Type B pancreatic cell (in vitro differentiated cells): ENCODE measurements around the gene RPL35. TPM values are rescaled to one million over a fixed set of nuclear protein-coding genes. Genes with fewer than 3 reads are reported as not detected.

Experiments used
- DNase-seq: peaks from one replicate; pipeline ENCODE4 v3.0.0; 2021; ENCODE audit warnings: mixed read lengths; ENCODE audit not compliant: unreplicated experiment; ENCODE audit errors: extremely low spot score
- H3K27ac Mint-ChIP-seq: 2 replicates; pipeline ENCODE4 v1.8.0; 2021; ENCODE audit warnings: mild to moderate bottlenecking, mixed read lengths
- H3K27me3 Mint-ChIP-seq: 2 replicates; pipeline ENCODE4 v1.8.0; 2021; ENCODE audit warnings: mixed read lengths
- H3K36me3 Mint-ChIP-seq: 2 replicates; pipeline ENCODE4 v1.8.0; 2021; ENCODE audit warnings: mixed read lengths
- H3K4me1 Mint-ChIP-seq: one replicate; pipeline ENCODE4 v1.8.0; 2021; ENCODE audit warnings: mixed read lengths; ENCODE audit not compliant: unreplicated experiment
- H3K4me3 Mint-ChIP-seq: 2 replicates; pipeline ENCODE4 v1.8.0; 2021; ENCODE audit warnings: mild to moderate bottlenecking, mixed read lengths
- H3K9me3 Mint-ChIP-seq: 2 replicates; pipeline ENCODE4 v1.8.0; 2021; ENCODE audit warnings: mixed read lengths
- total RNA-seq: library from RNA; stranded (reverse); gene quantifications from 2 replicates; pipeline ENCODE4 v1.2.1, GENCODE V29; 2021; ENCODE audit warnings: low replicate concordance
- TF ChIP-seq, protein P1 (sequence below): fragments of 200-600 bp; sonication (generic); conservative IDR thresholded peaks from 2 replicates; pipeline ENCODE4 v1.5.0; 2021; ENCODE audit warnings: antibody characterized with exemption, mild to moderate bottlenecking

The RPL35 gene
- total RNA-seq, 1 donor from 2014 or later, result 1,381 TPM

DNA sequence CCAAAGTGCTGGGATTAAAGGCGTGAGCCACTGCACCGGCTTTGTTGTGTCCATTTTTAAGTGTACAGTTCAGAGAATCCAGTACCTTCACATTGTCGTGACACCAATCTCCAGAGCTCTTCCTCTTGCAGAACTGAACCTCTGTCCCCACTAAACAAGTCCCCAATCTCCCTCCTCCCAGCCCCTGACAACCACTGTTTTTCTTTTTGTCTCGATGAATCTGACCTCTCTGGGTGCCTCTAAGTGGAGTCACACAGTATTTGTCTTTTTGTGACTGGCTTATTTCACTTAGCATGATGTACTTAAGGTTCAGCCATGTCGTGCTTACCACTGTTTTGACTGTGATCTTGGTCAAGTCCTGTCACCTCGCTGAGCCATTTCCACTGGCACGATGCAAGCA lies 6.9 kb downstream of the RPL35 start:
- Mint-ChIP-seq H3K27me3 (peaks cover 3% of the 10 kb centered on the region), H3K4me3 (peak overlapping the region; percentile 8), H3K4me1 (peaks cover 12% of the 10 kb centered on the region), H3K27ac (no peak overlapping the region), H3K9me3 (no peaks in the 10 kb centered on the region), H3K36me3 (no peaks in the 10 kb centered on the region)
- DNase-seq, result no peak
- TF ChIP-seq, protein P1, sequence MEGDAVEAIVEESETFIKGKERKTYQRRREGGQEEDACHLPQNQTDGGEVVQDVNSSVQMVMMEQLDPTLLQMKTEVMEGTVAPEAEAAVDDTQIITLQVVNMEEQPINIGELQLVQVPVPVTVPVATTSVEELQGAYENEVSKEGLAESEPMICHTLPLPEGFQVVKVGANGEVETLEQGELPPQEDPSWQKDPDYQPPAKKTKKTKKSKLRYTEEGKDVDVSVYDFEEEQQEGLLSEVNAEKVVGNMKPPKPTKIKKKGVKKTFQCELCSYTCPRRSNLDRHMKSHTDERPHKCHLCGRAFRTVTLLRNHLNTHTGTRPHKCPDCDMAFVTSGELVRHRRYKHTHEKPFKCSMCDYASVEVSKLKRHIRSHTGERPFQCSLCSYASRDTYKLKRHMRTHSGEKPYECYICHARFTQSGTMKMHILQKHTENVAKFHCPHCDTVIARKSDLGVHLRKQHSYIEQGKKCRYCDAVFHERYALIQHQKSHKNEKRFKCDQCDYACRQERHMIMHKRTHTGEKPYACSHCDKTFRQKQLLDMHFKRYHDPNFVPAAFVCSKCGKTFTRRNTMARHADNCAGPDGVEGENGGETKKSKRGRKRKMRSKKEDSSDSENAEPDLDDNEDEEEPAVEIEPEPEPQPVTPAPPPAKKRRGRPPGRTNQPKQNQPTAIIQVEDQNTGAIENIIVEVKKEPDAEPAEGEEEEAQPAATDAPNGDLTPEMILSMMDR, result no peak

DNA sequence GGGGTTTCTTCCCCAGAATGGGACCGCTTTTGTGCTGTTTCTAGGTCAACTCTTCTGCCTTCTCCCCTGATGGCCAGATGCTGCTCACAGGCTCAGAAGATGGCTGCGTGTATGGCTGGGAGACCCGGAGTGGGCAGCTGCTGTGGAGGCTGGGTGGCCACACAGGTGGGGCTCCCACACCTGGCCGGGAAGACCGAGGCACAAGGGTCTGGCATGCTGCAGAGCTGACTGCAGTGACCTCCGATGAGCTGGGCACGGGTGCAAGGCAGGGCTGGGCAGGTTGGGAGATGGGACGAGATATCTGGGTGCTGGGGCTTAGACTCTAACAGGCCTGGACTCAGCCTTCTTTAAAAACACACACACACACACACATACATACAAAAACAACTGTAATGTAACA lies 7.6 kb downstream of the RPL35 start:
- TF ChIP-seq, protein P1, result no peak
- Mint-ChIP-seq H3K9me3 (no peaks in the 10 kb centered on the region), H3K27ac (no peak overlapping the region), H3K36me3 (no peaks in the 10 kb centered on the region), H3K27me3 (peaks cover 3% of the 10 kb centered on the region), H3K4me3 (peak overlapping the region; percentile 34), H3K4me1 (peaks cover 12% of the 10 kb centered on the region)
- no peak for DNase-seq

DNA sequence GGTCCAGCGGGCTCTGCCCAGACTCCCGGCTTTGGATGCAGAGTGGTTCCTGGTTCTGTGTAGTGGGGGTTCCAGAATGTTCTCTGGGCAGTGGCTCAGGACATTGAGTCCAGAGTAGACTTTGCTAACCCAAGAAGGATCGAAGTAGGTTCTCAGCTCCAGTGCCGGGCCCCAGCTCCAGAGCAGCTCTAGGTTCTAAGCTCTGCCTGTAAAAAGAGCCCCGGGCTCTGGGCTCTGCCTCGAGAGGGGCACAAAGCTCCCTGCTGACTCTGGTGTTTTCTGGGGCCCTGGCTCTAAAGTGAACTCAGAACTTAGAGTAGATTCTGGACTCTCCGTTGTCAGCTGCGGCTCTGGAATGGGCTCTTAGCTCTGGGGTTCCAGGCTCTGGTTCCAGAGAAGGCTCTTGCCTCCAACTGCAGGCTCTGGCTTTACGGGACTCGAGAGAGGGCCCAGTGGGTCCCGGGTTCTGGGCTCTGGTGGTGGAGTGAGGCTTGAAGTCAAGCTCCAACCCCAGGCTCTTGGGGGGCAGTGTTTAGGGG lies 8.1 kb downstream of the RPL35 start:
- Mint-ChIP-seq H3K9me3 (no peaks in the 10 kb centered on the region), H3K36me3 (no peaks in the 10 kb centered on the region), H3K4me3 (peak overlapping the region; percentile 81), H3K27ac (no peak overlapping the region), H3K27me3 (peaks cover 3% of the 10 kb centered on the region), H3K4me1 (peaks cover 12% of the 10 kb centered on the region)
- DNase-seq, result no peak
- TF ChIP-seq, protein P1, result no peak

DNA sequence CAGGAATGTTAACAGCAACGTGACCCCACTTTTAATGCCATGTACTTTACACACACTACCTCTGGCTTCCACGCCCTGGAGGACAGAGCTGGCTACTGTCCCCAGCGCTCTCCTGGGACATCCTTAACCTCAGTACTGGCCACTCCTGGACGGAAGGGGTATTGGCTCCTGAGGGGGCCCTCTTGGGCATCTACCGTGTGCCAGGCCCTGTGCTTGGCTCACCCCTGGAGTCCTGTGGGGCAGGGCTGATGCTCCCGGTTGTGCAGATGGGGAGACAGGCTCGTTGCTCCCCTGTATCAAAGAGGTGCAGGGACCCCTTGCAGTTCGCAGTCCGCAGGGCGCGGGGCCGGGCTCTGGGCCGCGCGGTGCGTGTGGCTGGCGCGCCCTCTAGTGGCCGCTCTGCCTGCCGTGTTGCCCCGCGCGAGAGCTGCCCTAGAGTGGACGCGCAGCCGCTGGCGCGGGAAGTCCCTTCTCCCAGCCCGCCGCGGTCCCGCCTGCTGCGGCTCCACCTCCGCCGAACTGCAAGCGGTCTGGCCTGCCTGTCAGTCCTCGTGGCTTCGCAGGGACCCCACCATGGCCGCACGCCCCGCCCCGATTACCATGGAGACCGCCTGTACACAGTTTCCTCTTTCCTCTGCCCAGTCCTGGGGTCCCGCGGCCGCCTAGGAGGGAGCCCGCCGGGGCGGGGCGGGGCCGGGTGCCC lies 8.8 kb downstream of the RPL35 start, which contains the start of gene WDR38:
Gene WDR38, plus strand, starts transcription at position 632 of the 703 bp plus-strand sequence. CDS start 72 bp downstream, outside the sequence.
- TF ChIP-seq, protein P1, result peak; percentile 100
- DNase-seq, result peak; percentile 88
- Mint-ChIP-seq H3K36me3 (no peaks in the 10 kb centered on the region), H3K4me3 (peak within 1 kb of the TSS; percentile 81), H3K9me3 (no peaks in the 10 kb centered on the region), H3K27me3 (peaks cover 3% of the 10 kb centered on the region), H3K4me1 (peaks cover 12% of the 10 kb centered on the region), H3K27ac (peak within 1 kb of the TSS; percentile 79)

DNA sequence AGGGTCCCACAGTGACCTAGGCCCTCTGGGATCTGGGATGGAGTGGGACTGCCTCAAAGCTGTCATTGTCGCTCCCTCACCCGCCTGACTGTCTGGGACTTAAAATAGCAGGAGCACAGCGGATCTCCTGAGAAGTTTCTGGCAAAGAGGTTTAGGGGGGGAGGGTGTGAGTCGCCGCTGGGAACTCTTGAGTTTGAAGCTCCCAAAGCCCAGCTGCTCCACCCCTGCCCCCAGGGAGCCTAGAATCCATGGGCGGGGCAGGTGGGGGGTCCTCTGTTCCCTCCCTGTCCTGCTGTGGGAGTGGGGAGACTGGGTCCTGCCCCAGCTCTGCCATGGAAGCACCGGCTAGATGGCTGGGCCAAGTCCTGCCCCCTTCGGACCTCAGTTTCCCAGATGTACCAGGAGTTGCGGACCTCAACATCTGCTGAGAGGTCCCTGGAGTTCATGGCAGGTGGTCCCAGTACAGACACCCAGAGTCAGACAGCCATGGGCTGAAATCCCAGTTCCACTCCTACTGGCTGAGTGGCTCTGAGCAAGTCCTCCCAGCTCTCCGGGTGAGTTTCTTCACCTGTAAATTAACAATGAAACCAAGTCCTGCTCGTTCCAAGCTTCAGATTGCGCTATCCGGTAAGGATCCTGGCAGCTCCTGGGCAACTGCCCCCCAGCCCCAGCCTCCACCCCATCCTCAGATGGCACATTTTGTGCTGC lies 9.5 kb downstream of the RPL35 start:
- DNase-seq, result no peak
- Mint-ChIP-seq H3K27ac (peak overlapping the region; percentile 79), H3K9me3 (no peaks in the 10 kb centered on the region)

More for the DNA sequence above, 9.5 kb downstream of the RPL35 start:
- peaks cover 3% of the 10 kb centered on the region for H3K27me3 Mint-ChIP-seq
- TF ChIP-seq, protein P1, result no peak
- H3K4me3 Mint-ChIP-seq, result peak overlapping the region; percentile 81
- H3K4me1 Mint-ChIP-seq, result peaks cover 12% of the 10 kb centered on the region
- no peaks in the 10 kb centered on the region for H3K36me3 Mint-ChIP-seq
